Upper lobe of left lung (tissue), 6 donors: ENCODE measurements around the gene ACOT13. TPM values are rescaled to one million over a fixed set of nuclear protein-coding genes. Genes with fewer than 3 reads are reported as not detected.

Experiments
- ATAC-seq, 2 donors: fragments of 200-7000 bp; cut with Tn5 transposase; one replicate each; pipeline ENCODE4 v1.9.1; 2022; ENCODE audit warnings: mild to moderate bottlenecking in 2 of 2, moderate library complexity in 2 of 2; ENCODE audit not compliant: low FRiP score in 2 of 2
- DNase-seq, 2 donors: peaks; one replicate each; pipeline ENCODE4 v3.0.0-alpha.2; 2019 to 2020
- H3K27ac ChIP-seq, 4 donors: fragments of 200-600 bp; sonication (generic); one replicate each; pipeline ENCODE4 v1.5.1; 2016 to 2019
- H3K27me3 ChIP-seq, 4 donors: fragments of 200-600 bp; sonication (generic); one replicate each; pipeline ENCODE4 v1.5.1; 2017 to 2019
- H3K36me3 ChIP-seq, 4 donors: fragments of 200-600 bp; sonication (generic); one replicate each; pipeline ENCODE4 v1.5.1; 2016 to 2019
- H3K4me1 ChIP-seq, 4 donors: fragments of 200-600 bp; sonication (generic); one replicate each; pipeline ENCODE4 v1.5.1; 2018 to 2019
- H3K4me3 ChIP-seq, 4 donors: fragments of 200-600 bp; sonication (generic); one replicate each; pipeline ENCODE4 v1.5.1; 2017 to 2019; ENCODE audit warnings: mild to moderate bottlenecking in 2 of 4, moderate library complexity in 1 of 4
- H3K9me3 ChIP-seq, 4 donors: fragments of 200-600 bp; sonication (generic); one replicate each; pipeline ENCODE4 v1.5.1; 2018 to 2019
- CTCF ChIP-seq, 6 experiments: fragments of 450-650 bp in 4 of 6; fragments of 200-600 bp in 2 of 6; sonication (generic) in 2 of 6; IDR thresholded peaks; one replicate each; pipeline ENCODE4 v1.5.1; 2016 to 2019; ENCODE audit warnings: antibody characterized with exemption in 6 of 6
- EP300 ChIP-seq, 4 donors: sonication (generic); formaldehyde crosslinking; IDR thresholded peaks; one replicate each; pipeline ENCODE4 v1.5.1; 2017; ENCODE audit warnings: antibody characterized with exemption in 4 of 4, control low read depth in 2 of 4
- POLR2A ChIP-seq, 4 donors: fragments of 450-650 bp; IDR thresholded peaks; one replicate each; pipeline ENCODE4 v1.5.1; 2016 to 2017; ENCODE audit warnings: antibody characterized with exemption in 4 of 4, mild to moderate bottlenecking in 2 of 4
- POLR2AphosphoS5 ChIP-seq, 2 donors: sonication (generic); formaldehyde crosslinking; IDR thresholded peaks; one replicate each; pipeline ENCODE4 v1.5.1; 2017; ENCODE audit warnings: antibody characterized with exemption in 2 of 2
- WGBS, 2 donors: methylation state at CpG; one replicate each; pipeline ENCODE4 v1.1.5; 2017 to 2018; 5-methylcytosine and 5-hydroxymethylcytosine counted together
- total RNA-seq, 6 donors: library from RNA; depleted of rRNA in 4 of 6; stranded (reverse); fragments of >200 nt in 4 of 6; gene quantifications; one replicate each; pipeline versions ENCODE4 v1.1.0 to v1.2.1, GENCODE V29; 2016 to 2021
- donor health status: DM: no; HTN: no; CAD: no; lungs with moderate emphysema.
- donor health status: DM: no; HTN: yes; CAD: no; lungs with severe emphysema.

The ACOT13 gene
- total RNA-seq, 6 donors from 2014 or later: 5.2 to 20.2 (median 10.5) TPM

DNA sequence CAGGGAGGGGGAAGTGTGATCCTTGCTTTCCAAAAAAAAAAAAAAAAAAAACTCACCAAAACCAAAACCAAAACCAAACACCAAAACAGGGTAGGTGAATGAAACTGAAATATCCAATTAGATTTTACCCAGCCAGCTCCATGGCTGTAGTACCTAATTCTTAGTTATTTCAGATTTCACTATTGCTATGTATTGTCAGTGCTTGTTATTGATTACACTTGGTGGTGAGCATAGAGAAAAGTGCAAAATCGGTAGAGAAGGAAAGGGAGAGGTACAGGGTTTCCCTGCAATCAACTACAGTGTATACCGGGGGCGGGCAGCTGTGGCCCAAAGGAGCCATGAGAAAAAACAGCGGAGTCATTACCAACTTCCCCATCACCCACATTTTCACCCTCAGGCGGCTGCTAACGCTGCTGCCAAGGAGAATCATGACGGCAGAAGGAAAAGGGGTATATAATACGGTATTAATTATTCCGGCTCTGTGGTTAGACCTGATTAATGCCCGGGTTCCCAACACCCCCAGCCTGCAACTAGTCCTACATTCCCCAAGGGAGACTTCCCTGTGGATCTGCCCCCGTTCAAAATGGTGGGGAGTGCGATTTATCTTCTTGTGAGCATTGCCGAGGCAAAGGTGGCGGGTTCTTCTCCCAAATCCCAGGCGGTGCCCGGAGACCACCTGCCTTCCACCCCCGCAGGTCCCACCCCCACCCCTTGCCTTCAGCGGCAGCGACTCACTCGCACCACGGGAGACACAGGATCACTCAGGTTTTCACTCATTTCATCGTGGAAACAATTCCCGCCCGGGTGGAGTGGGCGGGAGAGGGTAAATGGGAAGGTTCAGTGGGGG is 52.5 kb downstream of the ACOT13 start, which contains the start of gene C6orf62:
Gene C6orf62, minus strand, starts transcription at position 30 of the 847 bp plus-strand sequence. CDS start 486 bp downstream, outside the sequence.
- 1% methylated on average over 23 to 25 of the region's 25 CpGs for WGBS, 2 donors
- ATAC-seq (no peak), DNase-seq (peak; percentile 24 to 65)
- no peaks in the 10 kb centered on the region for H3K27me3 ChIP-seq
- peak within 1 kb of the TSS; percentile 69 to 84 (median 78) for H3K4me3 ChIP-seq
- H3K9me3 ChIP-seq: no peaks in the 10 kb centered on the region
- H3K4me1 ChIP-seq: peaks cover 32 to 45% (median 36%) of the 10 kb centered on the region in 4 donors
- TF ChIP-seq CTCF (IDR thresholded peaks at IDR 0.05) (no peak), EP300 (IDR thresholded peaks at IDR 0.05) (no peak), POLR2AphosphoS5 (IDR thresholded peaks at IDR 0.05) (no peak), POLR2A (IDR thresholded peaks at IDR 0.05) (no peak)
- H3K27ac ChIP-seq: peak within 1 kb of the TSS; percentile 98 to 100 (median 100)
- peaks cover 9 to 24% (median 18%) of the 10 kb centered on the region in 4 donors for H3K36me3 ChIP-seq

- Histone ChIP-seq H3K4me1 (peaks cover 24 to 36% (median 29%) of the 10 kb centered on the region in 4 donors), H3K36me3 (peaks cover 1 to 16% (median 11%) of the 10 kb centered on the region in 4 donors), H3K27me3 (no peaks in the 10 kb centered on the region), H3K4me3 (peak overlapping the region; percentile 69 to 84 (median 78)), H3K9me3 (no peaks in the 10 kb centered on the region), H3K27ac (peak overlapping the region; percentile 98 to 100 (median 100))
- DNase-seq (peak; percentile 64 to 94), ATAC-seq (peak; percentile 46 to 72)
- WGBS, 2 donors: 0% methylated on average over 13 to 18 of the region's 39 CpGs
- TF ChIP-seq CTCF (IDR thresholded peaks at IDR 0.05) (no peak), POLR2AphosphoS5 (IDR thresholded peaks at IDR 0.05) (peak in 1 of 2 donors; percentile 44), EP300 (IDR thresholded peaks at IDR 0.05) (no peak), POLR2A (IDR thresholded peaks at IDR 0.05) (no peak)
Observed at GRCh38 chr6:24720131-24720603, 53.3 kb downstream of the ACOT13 start.

DNA sequence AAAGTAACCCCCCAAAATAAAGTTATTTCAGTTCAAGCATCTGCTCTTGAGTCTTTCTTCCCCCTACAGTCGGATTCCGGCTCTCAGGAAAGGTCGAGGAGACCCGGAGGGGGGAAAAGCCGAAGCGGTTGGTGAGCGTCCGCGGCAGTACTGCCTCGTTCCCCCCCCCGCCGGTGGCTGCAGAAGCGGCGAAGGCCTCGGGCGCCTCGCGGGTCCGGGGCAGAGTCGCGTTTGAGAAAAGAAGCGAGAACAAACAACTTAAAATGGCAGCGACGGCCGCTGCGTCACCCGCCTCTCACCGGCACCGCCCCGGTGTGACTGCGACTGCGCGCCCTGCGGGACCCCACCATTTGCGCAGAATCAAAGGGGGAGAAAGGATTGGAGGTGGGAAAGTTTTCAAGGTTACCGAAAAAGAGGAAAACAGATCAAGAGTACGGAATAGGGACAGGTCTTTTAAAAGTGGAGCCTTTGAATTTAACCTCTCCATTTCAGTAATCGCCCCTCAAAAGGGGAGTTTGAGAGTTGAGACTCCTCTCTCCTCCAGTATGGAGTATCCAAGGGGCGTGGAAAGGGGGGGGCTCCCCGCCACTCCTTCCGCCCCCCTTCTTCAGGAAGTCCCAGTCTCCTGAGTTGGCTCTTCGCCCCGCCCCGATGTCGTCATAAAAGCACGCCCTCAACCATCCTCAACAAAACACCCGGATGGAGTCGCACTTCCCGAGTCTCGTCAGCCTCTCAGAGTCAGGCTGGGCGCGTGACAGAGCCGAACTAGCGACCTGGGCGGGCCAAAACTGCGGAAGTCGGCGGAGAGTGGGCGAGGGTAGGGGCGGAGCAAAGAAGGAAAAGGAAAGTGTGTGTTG is 54.0 kb downstream of the ACOT13 start:
- Histone ChIP-seq H3K9me3 (no peaks in the 10 kb centered on the region), H3K27ac (peak overlapping the region; percentile 98 to 100 (median 100)), H3K36me3 (peaks cover 0 to 9% (median 4%) of the 10 kb centered on the region in 4 donors), H3K4me1 (peaks cover 17 to 30% (median 23%) of the 10 kb centered on the region in 4 donors), H3K4me3 (peak overlapping the region; percentile 69 to 84 (median 78)), H3K27me3 (no peaks in the 10 kb centered on the region)
- TF ChIP-seq CTCF (IDR thresholded peaks at IDR 0.05) (peak in 1 of 6 experiments; percentile 4), POLR2A (IDR thresholded peaks at IDR 0.05) (peak; percentile 88 to 100 (median 98)), POLR2AphosphoS5 (IDR thresholded peaks at IDR 0.05) (peak; percentile 97 to 99), EP300 (IDR thresholded peaks at IDR 0.05) (peak in 1 of 4 donors; percentile 81)
- DNase-seq: peak; percentile 98 to 100
- ATAC-seq: peak; percentile 95 to 99
- WGBS, 2 donors: 0% methylated on average over 47 to 58 of the region's 60 CpGs

GRCh38 chr6:24721461-24722215 is 54.8 kb downstream of the ACOT13 start:
- Histone ChIP-seq H3K4me1 (peaks cover 9 to 22% (median 15%) of the 10 kb centered on the region in 4 donors), H3K27me3 (no peaks in the 10 kb centered on the region), H3K36me3 (peaks cover 0 to 6% (median 0%) of the 10 kb centered on the region in 4 donors), H3K9me3 (no peaks in the 10 kb centered on the region), H3K4me3 (peak overlapping the region; percentile 51 to 82 (median 64)), H3K27ac (peak overlapping the region; percentile 98 to 100 (median 100))
- WGBS, 2 donors: 5 to 7% methylated on average over 23 to 26 of the region's 26 CpGs
- peak in 1 of 2 donors; percentile 89 for TF ChIP-seq POLR2AphosphoS5 (IDR thresholded peaks at IDR 0.05)
- peak in 3 of 4 donors; percentile 78 to 93 (median 82) for TF ChIP-seq POLR2A (IDR thresholded peaks at IDR 0.05)
- TF ChIP-seq CTCF (IDR thresholded peaks at IDR 0.05): peak in 1 of 6 experiments; percentile 6
- no peak for TF ChIP-seq EP300 (IDR thresholded peaks at IDR 0.05)
- ATAC-seq: peak; percentile 78 to 89
- peak; percentile 86 to 94 for DNase-seq
